Measurements from ENCODE around the gene SLC39A7. TPM values are rescaled to one million over a fixed set of nuclear protein-coding genes. Genes with fewer than 3 reads are reported as not detected.

Gene SLC39A7
- total RNA-seq, 1 experiment from 2014 or later: 14.0 TPM

DNA sequence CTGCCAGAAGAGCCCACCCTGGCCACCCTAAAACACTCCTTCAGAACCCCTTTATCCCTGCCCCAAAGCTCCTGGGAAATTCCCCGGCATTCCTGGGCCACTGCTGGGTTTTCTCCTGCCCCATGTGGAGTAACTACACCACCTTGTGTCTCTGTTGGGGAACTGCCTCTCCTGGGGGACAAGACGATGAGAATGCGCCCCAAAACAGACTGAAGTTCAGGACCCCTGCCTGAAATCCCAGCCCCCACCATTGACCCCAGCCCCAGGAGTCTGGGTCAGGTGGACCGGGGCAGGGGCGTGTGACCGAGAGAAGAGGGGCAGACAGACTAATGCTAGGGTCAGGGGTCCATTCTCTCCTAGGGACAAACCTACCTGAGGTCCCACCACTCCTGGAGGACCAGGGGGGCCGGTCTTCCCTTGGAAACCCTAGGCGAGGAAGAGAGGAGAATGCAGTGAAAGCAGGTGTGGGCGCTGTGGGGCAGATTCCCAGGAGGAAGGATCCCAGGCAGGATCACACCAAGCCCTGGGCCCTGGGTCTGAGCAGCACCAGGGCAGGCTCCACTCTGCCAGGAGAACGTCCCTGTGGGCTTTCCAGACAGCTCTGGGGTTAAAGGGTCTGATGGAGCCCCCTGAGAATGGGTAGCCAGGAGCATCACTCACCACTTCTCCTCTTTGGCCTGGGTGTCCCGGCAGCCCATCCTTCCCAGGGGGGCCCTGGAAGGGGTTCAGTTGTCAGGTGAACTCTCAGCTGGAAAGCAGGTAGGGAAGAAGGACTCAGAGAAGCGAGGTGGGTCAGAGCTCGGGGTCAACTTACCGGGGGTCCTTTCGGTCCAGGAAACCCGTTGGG lies 27.8 kb upstream of the SLC39A7 start:
- Histone ChIP-seq H2AFZ (ENCODE audit: low read length) (no peak overlapping the region), H3K4me3 (ENCODE audit: low read length) (no peak overlapping the region), H3K9me3 (ENCODE audit: low read length) (no peaks in the 10 kb centered on the region), H3K79me2 (ENCODE audit: low read length) (no peaks in the 10 kb centered on the region), H3K9ac (ENCODE audit: low read length) (no peak overlapping the region), H3K4me1 (ENCODE audit: low read length) (peaks cover 17% of the 10 kb centered on the region), H3K9me2 (replicated peaks; ENCODE audit: insufficient read depth, low read length) (no peaks in the 10 kb centered on the region), H3K27me3 (ENCODE audit: low read length) (no peaks in the 10 kb centered on the region), H3K4me2 (ENCODE audit: low read depth, low read length, poor library complexity, severe bottlenecking) (no peak overlapping the region), H4K20me1 (ENCODE audit: insufficient read depth, low read depth, low read length) (no peaks in the 10 kb centered on the region), H3K36me3 (ENCODE audit: insufficient read depth, low read length) (no peaks in the 10 kb centered on the region), H3K27ac (ENCODE audit: low read length) (no peak overlapping the region)
- peak; percentile 67 for DNase-seq

DNA sequence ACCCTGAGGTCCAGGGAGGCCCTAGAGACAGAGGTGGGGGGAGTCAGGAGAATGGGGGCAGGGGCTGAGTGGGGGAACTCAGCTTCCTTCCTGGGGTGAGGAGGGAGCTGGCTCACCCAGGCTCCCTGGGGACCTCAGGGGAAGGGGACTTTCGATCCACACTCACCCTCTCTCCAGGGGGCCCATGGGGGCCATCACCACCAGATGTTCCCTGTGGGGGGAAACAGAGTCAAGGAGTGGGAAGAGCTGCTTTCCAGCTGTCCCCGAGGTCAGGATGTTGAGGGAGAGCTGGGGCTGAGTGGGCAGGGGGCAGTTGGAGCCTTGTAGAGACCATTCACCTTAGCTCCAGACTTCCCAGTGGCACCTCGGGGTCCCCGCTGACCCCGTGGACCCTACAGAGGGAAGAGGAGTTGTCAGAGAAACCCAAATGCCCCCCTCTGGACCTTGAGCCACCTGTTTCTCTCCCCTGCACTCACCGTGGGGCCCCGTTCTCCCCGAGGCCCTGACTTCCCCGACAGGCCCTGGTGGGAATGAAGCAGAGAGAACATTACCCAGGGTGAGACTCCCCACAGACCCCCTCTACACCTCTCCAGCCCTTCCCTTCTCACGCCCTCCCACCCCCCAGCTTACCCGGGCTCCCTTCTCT lies 27.0 kb upstream of the SLC39A7 start:
- Histone ChIP-seq H3K27me3 (ENCODE audit: low read length) (no peaks in the 10 kb centered on the region), H3K9me2 (replicated peaks; ENCODE audit: insufficient read depth, low read length) (no peaks in the 10 kb centered on the region), H3K4me2 (ENCODE audit: low read depth, low read length, poor library complexity, severe bottlenecking) (no peak overlapping the region), H3K79me2 (ENCODE audit: low read length) (no peaks in the 10 kb centered on the region), H3K36me3 (ENCODE audit: insufficient read depth, low read length) (no peaks in the 10 kb centered on the region), H3K9ac (ENCODE audit: low read length) (no peak overlapping the region), H3K9me3 (ENCODE audit: low read length) (no peaks in the 10 kb centered on the region), H3K27ac (ENCODE audit: low read length) (no peak overlapping the region), H2AFZ (ENCODE audit: low read length) (no peak overlapping the region), H3K4me3 (ENCODE audit: low read length) (no peak overlapping the region), H4K20me1 (ENCODE audit: insufficient read depth, low read depth, low read length) (no peaks in the 10 kb centered on the region), H3K4me1 (ENCODE audit: low read length) (peaks cover 17% of the 10 kb centered on the region)
- DNase-seq: no peak

DNA sequence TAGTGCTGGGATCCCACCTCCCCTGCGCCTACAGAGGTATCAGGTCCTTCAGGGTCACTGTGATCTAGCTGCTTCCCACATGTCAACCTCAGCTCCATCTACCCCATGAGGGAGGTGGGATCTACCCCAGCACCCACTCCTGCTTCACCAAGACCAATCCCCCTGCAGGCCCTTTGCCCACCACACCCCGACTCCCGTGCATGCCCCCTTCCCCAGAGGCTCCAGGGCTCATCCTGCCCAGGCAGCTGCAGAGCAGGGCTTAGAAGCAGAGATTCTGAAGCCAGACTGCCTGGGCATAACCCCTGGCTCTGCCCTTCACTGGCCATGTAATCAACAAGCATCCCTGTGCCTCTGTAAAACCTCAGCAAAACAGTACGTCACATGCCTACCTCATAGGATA lies 25.9 kb upstream of the SLC39A7 start:
- Histone ChIP-seq H2AFZ (ENCODE audit: low read length) (no peak overlapping the region), H3K4me2 (ENCODE audit: low read depth, low read length, poor library complexity, severe bottlenecking) (no peak overlapping the region), H3K27me3 (ENCODE audit: low read length) (no peaks in the 10 kb centered on the region), H3K4me1 (ENCODE audit: low read length) (peaks cover 13% of the 10 kb centered on the region), H3K4me3 (ENCODE audit: low read length) (no peak overlapping the region), H3K27ac (ENCODE audit: low read length) (no peak overlapping the region), H4K20me1 (ENCODE audit: insufficient read depth, low read depth, low read length) (no peaks in the 10 kb centered on the region), H3K9ac (ENCODE audit: low read length) (no peak overlapping the region), H3K36me3 (ENCODE audit: insufficient read depth, low read length) (no peaks in the 10 kb centered on the region), H3K79me2 (ENCODE audit: low read length) (no peaks in the 10 kb centered on the region), H3K9me3 (ENCODE audit: low read length) (no peaks in the 10 kb centered on the region), H3K9me2 (replicated peaks; ENCODE audit: insufficient read depth, low read length) (no peaks in the 10 kb centered on the region)
- no peak for DNase-seq

DNA sequence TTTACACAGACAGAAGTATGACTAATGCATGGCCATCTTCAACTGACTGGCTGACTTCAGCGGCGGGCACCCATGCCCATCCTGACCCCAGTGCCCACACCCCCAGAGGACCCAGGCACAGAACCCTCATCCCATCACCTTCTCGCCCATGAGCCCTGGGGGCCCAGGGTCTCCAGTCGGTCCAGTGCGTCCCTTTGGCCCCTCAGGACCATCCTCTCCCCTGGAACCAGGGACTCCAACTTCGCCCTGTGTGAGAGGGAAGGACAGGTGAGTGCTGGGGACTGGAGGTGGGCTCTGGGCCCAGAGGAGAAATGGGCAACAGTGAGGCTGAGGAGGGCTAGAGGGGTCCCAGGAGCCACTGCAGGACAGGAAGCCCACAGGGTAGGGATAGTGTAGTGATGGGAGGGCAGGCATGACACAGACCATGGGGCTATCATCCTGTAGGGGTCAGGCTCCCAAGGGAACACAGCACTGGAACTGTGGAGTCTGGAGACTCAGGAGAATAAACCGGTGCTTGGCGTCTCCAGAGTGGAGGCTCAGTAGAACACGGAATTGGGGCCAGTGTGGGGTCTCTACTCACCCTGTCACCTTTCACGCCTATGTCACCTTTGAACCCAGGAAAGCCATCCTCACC lies 25.1 kb upstream of the SLC39A7 start:
- H3K27ac ChIP-seq (ENCODE audit: low read length): no peak overlapping the region
- no peaks in the 10 kb centered on the region for H3K79me2 ChIP-seq (ENCODE audit: low read length)
- no peak for DNase-seq
- peaks cover 5% of the 10 kb centered on the region for H3K4me1 ChIP-seq (ENCODE audit: low read length)
- no peaks in the 10 kb centered on the region for H3K36me3 ChIP-seq (ENCODE audit: insufficient read depth, low read length)
- H3K4me2 ChIP-seq (ENCODE audit: low read depth, low read length, poor library complexity, severe bottlenecking): no peak overlapping the region
- H4K20me1 ChIP-seq (ENCODE audit: insufficient read depth, low read depth, low read length): no peaks in the 10 kb centered on the region
- H3K4me3 ChIP-seq (ENCODE audit: low read length): no peak overlapping the region
- no peaks in the 10 kb centered on the region for H3K27me3 ChIP-seq (ENCODE audit: low read length)
- H3K9me2 ChIP-seq (replicated peaks; ENCODE audit: insufficient read depth, low read length): no peaks in the 10 kb centered on the region
- no peaks in the 10 kb centered on the region for H3K9me3 ChIP-seq (ENCODE audit: low read length)
- no peak overlapping the region for H3K9ac ChIP-seq (ENCODE audit: low read length)
- H2AFZ ChIP-seq (ENCODE audit: low read length): no peak overlapping the region

DNA sequence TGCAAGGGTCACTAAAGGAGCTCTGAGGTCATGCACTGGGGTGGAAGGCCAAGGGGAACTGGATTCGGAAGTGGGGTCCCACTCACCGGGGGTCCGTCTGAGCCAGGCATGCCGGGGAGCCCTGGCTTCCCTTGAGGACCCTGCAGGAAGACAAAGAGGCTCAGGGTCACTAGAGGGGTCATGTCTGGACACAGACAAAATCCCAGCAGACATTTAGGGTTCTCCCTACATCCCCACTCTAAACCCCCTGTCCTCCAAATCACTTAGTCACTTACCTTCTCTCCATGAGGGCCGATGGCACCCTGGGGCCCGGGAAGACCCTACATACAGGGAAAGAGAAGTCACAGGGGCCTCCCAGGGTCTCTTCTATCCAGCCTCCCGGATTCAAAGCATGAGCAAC lies 23.8 kb upstream of the SLC39A7 start:
- Histone ChIP-seq H3K79me2 (ENCODE audit: low read length) (no peaks in the 10 kb centered on the region), H3K27ac (ENCODE audit: low read length) (no peak overlapping the region), H3K36me3 (ENCODE audit: insufficient read depth, low read length) (no peaks in the 10 kb centered on the region), H3K9ac (ENCODE audit: low read length) (no peak overlapping the region), H3K9me2 (replicated peaks; ENCODE audit: insufficient read depth, low read length) (no peaks in the 10 kb centered on the region), H3K4me1 (ENCODE audit: low read length) (no peaks in the 10 kb centered on the region), H2AFZ (ENCODE audit: low read length) (no peak overlapping the region), H3K4me2 (ENCODE audit: low read depth, low read length, poor library complexity, severe bottlenecking) (no peak overlapping the region), H3K27me3 (ENCODE audit: low read length) (no peaks in the 10 kb centered on the region), H4K20me1 (ENCODE audit: insufficient read depth, low read depth, low read length) (no peaks in the 10 kb centered on the region), H3K9me3 (ENCODE audit: low read length) (no peaks in the 10 kb centered on the region), H3K4me3 (ENCODE audit: low read length) (no peak overlapping the region)
- no peak for DNase-seq

DNA sequence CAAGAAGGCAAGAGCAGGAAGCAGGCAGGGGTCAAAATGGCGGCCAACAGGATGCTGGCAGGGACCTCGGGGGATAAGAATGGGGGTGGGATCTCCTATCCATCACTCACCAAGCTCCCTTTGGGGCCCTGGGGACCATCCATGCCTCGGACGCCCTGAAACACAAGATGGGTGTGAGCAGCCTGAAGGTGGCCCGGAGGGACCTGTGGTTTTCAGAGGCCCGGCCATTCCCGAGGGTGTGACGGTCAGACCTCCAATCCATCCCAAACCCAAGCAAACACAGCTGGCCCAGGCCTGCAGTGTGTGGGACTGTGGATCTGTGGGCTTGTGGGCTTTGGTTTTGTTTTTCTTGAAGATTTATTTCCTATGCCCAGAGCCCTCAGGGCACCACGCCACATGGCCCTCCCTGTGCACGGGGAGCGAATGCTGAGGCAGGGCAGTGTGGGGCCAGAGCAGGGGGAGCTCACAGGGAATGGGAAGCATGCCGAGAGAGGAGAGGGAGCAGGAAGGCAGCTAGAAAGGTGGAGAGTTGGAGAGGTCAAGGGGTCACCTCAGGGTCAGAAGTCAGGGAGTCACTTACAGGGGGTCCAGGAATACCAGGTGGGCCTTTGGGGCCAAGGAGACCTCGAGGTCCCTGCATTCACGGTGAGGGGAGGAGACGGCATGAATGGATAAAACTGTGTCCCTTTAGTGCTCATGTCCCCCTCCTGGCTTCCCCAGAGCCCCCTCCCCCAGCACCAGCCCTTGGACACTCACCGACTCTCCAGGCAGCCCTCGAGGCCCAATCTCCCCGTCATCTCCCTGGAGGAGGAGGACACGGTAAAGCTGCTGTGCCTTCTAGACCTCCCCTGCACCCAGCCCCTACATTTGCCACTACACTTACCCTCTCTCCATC lies 22.9 kb upstream of the SLC39A7 start:
- Histone ChIP-seq H3K9ac (ENCODE audit: low read length) (no peak overlapping the region), H3K36me3 (ENCODE audit: insufficient read depth, low read length) (no peaks in the 10 kb centered on the region), H3K4me3 (ENCODE audit: low read length) (no peak overlapping the region), H4K20me1 (ENCODE audit: insufficient read depth, low read depth, low read length) (no peaks in the 10 kb centered on the region), H3K27me3 (ENCODE audit: low read length) (no peaks in the 10 kb centered on the region), H3K27ac (ENCODE audit: low read length) (no peak overlapping the region), H3K9me3 (ENCODE audit: low read length) (peaks cover 1% of the 10 kb centered on the region; the same call in 1 of the 2 replicates), H3K9me2 (replicated peaks; ENCODE audit: insufficient read depth, low read length) (no peaks in the 10 kb centered on the region), H3K4me2 (ENCODE audit: low read depth, low read length, poor library complexity, severe bottlenecking) (no peak overlapping the region), H3K4me1 (ENCODE audit: low read length) (no peaks in the 10 kb centered on the region), H2AFZ (ENCODE audit: low read length) (no peak overlapping the region), H3K79me2 (ENCODE audit: low read length) (no peaks in the 10 kb centered on the region)
- DNase-seq: no peak

DNA sequence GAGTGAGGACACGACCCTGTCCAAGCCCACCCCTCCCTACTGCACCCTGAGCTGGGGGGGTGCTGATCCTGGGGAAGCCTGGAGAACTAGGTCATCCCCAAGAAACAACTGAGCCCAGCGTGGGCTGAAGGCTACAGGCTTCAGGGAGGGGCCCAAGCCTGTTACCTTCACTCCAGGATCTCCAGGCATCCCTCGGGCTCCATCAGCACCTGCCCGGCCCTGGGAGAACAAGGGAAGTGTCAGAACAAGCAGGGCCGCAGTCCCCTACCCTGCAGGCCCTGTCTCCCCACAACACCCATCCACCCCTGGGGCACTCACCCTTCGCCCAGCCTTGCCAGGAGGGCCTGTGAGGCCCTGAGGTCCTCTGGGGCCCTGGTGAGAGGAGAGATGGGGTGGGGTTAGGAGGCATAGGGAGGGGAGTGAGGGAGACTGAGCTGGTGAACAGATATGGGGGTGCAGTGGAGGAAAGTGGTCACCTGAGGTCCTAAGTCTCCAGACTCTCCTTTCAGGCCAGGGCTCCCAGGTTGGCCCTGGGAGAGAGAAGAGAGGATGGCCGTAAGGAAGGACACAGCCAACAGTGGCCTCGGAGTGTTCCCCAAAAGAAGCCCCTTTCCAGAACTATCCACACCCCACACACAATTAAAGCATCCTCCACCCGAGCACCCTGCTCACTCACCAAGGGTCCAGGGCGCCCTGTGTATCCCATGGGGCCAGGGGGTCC lies 21.8 kb upstream of the SLC39A7 start:
- Histone ChIP-seq H3K9me2 (replicated peaks; ENCODE audit: insufficient read depth, low read length) (no peaks in the 10 kb centered on the region), H3K27ac (ENCODE audit: low read length) (no peak overlapping the region), H3K9me3 (ENCODE audit: low read length) (peaks cover 9% of the 10 kb centered on the region), H3K4me1 (ENCODE audit: low read length) (no peaks in the 10 kb centered on the region), H3K27me3 (ENCODE audit: low read length) (no peaks in the 10 kb centered on the region), H3K9ac (ENCODE audit: low read length) (no peak overlapping the region), H2AFZ (ENCODE audit: low read length) (no peak overlapping the region), H4K20me1 (ENCODE audit: insufficient read depth, low read depth, low read length) (no peaks in the 10 kb centered on the region), H3K4me3 (ENCODE audit: low read length) (no peak overlapping the region), H3K79me2 (ENCODE audit: low read length) (no peaks in the 10 kb centered on the region), H3K36me3 (ENCODE audit: insufficient read depth, low read length) (no peaks in the 10 kb centered on the region; the same call in 1 of the 2 replicates), H3K4me2 (ENCODE audit: low read depth, low read length, poor library complexity, severe bottlenecking) (no peak overlapping the region)
- no peak for DNase-seq

Measured in Karpas-422 (cell line).